Cerebellar nuclear complex (tissue), 1 donor: Measurements from ENCODE around the gene GIT2.
"Not testable (repeated sequence)": the region's sequence is repeated elsewhere in the genome, so short reads cannot be mapped to it uniquely, and the experiment has no call there.

Source experiments
- DNase-seq, 2 experiments: peaks; one replicate each; lab custom pipeline; 2025; lab: John Stamatoyannopoulos, UW

GIT2 gene

DNA sequence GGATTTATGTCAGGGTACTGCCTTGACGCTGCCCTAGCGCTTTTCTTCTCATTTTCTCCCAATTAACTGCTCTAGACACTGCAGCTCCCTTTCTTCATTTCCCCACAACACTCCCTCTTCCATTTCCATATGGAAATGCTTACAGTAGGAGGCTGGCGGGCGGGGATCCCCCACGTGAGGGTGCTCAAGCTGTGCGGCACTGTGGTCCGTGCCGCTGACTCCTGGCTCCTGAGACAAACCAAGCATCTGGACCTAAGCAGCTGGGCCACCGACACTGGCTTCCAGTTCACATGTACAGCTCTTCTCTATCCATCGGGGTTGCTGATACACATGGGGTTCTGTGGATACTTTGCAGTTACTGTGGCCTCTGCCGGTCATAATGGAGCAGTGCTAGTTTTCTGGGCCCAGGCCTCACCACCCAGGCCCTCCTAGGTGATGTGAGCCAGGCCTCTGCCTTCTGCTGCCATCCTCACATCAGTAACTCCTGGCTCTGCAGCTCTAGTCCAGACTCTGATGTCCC lies 75.8 kb downstream of the GIT2 start:
- DNase-seq: no peak

DNA sequence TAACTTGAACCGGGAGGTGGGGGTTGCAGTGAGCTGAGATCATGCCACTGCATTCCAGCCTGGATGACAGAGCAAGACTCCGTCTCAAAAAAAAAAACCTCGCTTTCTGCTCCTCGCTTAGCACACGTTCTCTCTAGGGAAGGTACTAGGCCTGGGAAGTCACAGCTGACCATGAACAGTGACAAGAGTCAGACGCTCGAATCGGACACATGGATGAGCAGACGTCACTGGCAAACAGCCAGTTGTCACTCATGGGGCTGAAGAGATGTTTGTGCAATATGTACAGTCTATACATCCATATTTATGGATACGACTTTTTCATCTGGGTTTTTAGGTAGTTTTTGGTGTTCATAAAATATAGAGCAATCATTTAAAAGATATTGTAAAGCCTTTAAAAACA lies 76.7 kb downstream of the GIT2 start:
- DNase-seq: no peak

DNA sequence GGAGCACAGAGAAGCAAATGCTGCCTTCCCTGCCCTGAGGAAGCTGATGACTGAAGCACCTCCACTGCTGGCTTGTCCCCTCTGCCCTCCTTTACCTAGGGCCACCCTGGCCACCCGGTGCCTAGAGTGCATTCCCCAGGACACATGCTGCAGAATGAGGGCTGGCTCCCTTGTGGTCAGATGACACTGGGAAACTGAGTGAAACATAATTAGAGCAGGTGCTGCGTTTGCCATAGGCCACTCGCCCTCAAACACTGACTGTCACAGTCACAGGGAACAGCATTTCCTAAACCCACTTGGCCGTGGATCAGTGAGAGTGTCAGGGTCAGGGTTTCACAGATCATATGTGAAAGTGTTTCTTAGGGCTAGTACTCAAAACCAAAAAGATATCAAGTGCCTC lies 80.1 kb downstream of the GIT2 start:
- no peak for DNase-seq

DNA sequence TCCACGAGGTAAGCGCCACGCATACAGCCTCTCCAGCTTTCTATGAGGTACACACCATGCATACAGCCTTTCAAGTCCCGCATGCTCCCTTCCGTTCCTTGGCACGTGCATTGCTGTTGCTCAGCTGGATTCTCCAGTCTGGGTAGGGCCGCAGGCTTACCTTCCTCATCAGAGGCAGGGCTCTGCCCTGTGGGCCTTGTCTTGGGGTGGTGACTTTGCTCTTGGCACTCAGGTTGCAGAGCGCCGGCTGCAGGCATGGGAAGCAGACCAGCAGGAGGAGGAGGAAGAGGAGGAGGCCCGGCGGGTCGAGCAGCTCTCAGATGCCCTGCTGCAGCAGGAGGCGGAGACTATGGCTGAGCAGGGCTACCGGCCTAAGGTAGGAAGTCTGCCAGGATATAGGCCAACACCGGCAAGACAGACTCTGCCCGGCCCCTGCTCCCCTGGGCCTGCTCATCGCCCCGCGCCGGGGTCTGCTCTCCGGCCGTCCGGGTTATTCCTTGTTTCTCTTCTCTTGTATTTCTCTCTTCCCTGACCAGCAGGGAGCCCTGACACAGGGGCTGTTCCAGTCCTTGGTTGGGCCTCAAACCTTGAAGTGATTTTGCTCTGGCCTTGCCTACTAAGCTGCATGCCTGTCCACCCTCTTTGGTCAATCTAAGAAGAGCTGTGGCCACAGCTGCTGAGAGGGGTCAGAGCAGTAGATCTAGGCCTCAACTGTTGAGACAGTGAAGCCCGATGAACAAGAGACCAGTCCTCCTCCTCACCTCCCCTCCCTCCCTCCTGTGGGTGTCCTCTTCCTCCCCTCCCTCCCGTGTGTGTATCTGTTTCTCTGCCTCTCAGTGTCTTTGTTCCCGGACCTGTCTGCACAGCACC lies 80.8 kb downstream of the GIT2 start:
- DNase-seq: no peak

DNA sequence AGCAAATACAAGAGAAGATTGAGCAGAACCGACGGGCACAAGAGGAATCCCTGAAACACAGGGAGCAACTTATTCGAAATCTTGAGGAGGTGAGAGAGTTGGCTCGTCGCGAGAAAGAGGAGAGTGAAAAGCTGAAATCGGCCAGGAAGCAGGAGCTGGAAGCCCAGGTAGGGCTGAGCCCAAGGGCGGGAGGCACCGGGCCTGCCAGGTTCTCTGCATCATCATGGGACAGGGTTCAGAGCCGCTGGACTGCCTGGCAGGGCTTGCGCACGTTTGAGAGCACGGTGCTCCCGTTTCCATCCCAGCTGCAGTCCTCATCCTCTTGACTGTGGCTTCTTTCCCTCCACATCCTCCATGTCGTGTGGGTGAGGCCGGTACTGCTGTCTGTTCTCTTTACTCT lies 81.7 kb downstream of the GIT2 start:
- DNase-seq: no peak

DNA sequence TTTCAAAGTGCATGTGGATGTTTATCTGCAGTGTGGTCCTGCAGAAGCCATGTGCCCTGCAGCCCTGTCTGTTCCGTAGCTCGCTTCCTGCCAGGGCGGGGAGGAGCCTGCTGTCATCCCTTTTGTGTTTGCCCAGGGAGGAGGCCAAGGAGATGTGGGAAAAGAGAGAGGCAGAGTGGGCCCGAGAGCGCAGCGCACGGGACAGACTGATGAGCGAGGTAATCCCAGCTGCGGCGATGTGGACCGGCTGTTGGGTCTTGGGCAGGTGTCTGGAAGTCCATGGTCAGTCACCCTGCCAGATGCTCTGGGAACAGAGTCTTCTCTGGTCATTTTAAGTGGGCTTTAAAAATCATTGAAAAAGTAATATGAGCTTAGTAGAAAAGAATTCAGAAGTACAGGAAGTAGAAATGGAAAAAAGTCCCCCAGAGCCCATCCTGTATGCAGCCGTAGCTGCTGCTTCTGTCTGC lies 83.3 kb downstream of the GIT2 start:
- no peak for DNase-seq

DNA sequence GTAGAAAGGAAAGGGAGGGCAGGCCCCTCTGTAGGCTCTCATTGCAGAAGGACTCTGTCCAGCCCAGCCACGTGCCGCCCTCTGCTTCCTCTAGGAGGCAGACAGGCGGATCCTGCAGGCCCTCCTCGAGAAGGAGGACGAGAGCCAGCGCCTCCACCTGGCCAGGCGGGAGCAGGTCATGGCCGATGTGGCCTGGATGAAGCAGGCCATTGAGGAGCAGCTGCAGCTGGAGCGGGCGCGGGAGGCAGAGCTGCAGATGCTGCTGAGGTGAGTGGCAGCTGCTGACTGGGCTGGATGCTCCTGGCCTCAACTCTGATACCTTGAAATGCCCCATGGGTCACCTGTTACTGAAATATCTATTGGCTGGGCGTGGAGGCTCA lies 85.2 kb downstream of the GIT2 start:
- DNase-seq: no peak

DNA sequence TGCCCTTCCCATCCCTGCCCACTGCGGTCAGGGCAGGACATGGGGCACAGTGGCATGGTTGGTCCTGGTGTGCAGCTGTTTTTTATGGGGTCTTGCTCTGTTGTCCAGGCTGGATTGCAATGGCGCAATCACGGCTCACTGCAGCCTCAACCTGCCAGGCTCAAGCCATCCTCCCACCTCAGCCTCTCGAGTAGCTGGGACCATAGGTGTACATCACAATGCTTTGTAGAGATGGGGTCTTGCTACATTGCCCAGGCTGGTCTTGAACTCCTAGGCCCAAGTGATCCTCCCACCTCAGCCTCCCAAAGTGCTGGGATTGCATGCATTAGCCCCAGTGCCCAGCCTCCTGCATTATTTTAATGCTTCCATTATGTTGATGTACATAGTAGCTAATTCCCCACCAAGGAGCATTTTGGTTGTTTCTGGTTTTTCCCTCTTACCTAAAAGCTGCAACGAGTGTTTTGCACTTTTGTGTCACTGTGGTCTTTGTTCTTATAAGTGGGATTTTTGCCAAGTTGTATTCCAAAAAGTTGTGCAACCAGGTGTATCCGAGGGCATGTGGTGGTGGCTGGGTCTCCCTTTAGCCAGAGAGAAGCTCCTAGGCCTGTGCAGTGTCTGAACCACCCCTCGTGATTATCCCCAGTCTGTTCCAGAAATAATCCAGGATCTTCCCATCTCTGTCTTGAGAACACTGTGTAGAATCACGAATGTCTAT lies 85.8 kb downstream of the GIT2 start:
- DNase-seq: no peak

DNA sequence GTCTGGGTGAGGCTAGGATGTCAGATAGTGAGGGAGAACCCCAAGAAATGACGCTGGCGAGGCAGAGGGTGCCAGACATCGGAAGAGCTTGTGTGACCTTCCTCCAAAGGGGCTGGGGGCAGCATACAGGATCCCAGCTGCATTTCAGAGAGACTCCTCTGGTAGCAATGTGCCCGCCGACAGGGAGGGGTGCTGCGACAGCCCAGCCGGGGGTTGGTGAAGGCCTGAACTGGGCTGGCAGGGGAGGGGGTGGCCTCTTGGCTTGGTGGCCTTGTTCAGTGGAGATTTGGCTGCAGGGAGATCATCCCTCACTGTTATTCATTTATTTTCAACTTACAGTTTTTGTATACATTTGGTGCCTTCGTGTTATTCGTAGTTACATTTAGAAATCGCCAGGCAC lies 90.9 kb downstream of the GIT2 start:
- no peak for DNase-seq

DNA sequence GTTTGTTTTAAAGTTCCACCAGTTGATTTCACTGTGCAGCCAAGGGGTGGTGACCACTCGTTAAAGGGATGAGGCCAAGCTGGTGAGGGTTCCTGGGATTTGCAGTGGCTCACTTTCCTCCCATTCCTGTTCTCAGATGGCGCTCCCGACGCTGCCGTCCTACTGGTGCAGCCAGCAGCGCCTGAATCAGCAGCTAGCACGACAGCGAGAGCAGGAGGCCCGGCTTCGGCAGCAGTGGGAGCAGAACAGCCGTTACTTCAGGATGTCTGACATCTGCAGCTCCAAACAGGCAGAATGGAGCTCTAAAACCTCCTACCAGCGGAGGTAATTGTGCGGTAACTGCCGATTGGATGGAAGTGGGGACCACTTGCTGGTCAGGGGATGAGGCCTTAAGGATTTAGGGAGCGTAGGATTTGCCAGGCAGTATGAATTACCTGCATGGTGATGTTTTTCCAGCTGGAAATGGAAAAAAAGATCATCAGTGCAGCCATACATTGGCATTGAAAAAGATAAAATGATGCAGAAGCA lies 93.2 kb downstream of the GIT2 start:
- no peak for DNase-seq

DNA sequence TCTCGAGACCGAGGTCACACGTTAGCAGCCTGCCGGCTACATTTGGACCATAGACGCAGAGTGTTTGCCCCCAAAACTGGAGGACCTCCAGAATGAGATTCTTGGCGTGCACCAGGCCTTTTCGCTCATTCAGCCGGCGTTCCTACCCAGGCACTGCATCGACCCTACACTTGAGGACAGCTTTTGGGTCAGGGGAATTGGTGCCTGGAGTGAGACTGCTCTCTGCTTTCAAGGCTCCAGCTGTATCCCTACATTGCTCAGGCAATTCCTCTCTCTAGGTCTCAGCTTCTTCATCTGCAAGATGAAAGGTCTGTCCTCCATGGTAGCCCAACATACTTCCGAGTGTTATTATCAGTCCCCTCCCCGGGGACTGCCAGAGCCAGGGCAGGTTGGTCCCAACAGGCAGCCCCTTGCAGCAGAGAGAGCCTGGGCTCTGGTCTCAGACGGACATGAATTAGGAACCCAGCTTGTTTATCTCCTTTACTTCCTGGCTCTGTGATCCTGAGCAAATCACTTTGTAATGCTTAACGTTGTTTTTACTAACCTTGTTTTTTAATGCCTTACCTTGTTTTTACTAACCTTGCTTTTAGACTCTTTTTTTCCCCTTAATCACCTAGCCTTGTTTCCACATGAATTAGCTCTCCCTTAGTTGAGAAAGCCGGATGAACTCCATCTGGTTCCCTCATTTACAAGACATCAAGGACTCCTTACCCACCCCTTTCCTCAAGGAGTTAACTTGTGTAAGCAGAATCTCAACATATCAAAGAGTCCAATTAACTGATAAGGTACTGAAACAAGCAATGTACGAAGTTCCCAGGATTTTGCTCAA lies 95.2 kb downstream of the GIT2 start:
- no peak for DNase-seq

DNA sequence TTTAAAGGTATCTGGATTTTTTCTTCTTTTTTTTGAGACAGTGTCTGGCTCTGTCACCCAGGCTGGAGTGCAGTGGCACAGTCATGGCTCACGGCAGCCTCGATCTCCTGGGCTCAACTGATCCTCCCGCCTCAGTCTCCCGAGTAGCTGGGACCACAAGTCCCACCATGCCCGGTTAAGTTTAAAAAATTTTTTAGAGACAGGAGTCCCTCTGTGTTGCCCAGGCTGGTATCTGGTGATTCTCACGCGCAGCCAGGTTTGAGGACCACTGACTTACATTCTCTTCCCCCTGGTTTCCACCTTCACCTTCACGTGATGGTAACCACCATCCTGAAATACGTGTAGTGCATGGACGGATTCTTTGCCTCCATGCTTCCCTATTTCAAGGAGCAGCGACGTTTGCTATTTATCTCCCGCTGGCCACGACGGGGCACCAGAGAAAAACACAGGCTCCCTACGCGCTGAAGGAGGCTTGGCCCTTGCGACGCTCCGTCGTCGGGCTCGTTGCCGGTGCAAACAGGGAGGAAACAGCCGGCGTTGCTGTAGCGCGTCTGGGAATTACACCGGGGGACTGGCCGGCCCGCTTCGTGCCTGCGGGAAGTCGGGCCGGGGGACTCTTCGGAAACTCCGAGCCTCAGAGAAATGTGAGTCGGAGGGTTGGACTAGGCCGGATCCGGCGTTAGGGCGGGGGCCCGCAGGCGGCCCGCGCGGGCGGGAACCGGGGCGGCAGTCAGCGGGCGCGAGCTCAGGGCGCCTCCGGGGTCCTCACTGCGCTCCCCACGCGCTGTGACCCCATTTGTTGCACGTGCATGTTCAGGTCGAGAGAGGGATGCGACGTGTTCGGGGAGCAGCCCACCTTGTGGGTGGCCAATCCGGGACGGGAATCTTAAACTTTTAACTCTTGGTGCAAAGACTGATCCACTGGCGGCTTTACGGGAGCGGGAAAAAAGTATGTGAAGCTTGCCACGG lies 96.1 kb downstream of the GIT2 start, which contains the start of gene TCHP:
Gene TCHP, plus strand, starts transcription at position 492 of the 969 bp plus-strand sequence. CDS start 2,753 bp downstream, outside the sequence.
- DNase-seq: peak; percentile 9 to 52

DNA sequence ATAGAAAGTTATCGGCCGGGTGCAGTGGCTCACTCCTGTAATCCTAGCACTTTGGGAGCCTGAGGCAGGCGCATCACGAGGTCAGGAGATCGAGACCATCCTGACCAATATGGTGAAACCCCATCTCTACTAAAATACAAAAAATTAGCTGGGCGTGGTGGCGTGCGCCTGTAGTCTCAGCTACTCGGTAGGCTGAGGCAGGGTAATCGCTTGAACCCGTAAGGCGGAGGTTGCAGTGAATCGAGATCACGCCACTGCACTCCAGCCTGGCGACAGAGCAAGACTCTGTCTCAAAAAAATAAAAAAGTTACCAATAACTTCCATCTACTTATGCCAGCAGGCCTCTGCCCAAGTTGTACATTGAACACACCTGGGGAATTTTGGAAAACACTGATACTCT lies 96.8 kb downstream of the GIT2 start:
- DNase-seq: not testable (repeated sequence)

DNA sequence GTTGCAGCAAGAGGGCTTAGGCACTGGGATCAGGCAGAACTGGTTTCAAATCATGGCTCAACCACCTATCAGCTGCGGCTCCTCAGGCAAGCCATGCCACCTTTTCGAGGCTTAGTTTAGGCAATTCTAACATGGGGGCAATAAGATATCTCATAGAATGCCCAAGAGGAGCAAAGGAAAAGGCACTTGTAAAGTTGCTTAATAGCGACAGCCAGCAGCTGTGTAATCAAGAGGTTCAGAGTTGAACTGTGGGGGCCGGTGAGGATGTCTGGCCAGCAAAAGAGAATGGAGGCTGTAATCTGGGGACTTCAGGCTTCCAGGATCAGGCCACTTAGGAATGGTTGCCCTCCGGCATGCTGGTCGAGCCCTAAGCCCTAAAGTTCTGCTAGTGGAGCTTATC lies 99.1 kb downstream of the GIT2 start:
- no peak for DNase-seq

DNA sequence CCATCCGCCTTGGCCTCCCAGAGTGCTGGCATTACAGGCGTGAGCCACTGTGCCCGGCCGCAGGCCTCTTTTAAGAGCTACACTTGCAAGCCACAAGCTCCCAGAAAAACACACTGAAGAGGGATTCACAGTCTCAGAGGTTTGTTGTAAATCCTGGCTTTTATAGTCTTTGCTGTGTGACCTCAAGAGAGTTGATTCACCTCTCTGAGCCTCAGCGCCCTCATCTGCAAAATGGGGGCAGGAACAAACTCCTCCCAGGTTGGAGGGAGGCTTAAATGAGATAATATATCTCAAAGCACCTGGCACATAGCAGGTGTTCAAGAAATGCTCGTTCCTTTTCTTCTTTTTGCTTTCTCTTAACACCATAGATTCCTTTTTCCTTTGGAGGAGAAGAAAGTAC lies 100.0 kb downstream of the GIT2 start:
- no peak for DNase-seq

DNA sequence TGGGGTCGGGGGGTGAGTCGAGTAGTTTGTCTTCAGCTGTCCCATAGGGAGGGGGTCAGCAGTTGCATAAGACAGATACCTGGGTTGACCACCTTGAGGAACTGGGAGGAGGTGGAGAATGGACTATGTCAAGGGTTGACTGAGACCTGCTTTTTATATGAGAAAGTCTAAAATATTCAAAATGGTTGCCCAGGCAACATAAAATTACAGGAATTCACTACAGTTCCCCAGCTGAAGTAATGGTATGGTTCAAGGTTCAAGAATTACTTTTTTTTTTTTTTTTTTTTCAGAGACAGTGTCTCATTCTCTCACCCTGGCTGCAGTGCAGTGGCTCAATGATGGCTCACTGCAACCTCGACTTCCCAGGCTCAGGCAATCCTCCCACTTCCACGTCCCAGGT lies 101.2 kb downstream of the GIT2 start:
- DNase-seq: no peak

DNA sequence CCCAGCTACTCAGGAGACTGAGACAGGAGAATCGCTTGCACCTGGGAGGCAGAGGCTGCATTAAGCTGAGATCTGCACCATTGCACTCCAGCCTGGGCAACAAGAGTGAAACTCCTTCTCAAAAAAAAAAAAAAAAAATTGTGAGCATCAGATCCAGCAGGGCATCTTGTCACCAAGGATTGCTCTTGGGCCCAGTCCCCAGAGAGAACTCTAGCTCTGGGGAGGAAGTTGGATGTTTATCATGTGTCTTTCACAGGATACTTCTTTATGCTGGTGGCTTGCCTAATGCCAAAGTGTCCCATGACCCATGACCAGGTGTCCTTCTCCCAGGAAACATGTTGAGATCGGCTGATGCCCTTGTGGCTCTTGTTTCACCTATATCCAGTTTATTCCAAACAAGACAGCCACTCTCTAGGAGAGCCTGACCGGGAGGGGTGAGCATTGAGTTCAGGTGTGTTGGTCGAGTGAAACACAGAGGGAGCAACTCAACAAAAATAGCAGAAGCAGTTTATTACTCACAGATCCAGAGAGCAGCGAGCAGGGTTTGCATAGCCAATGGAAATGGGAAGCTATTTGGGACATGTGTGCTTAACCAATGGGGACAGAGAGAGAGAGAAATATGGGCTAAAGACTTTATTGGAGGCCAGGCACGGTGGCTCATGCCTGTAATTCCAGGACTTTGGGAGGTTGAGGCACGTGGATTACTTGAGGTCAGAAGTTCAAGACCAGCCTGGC lies 102.7 kb downstream of the GIT2 start:
- no peak for DNase-seq

DNA sequence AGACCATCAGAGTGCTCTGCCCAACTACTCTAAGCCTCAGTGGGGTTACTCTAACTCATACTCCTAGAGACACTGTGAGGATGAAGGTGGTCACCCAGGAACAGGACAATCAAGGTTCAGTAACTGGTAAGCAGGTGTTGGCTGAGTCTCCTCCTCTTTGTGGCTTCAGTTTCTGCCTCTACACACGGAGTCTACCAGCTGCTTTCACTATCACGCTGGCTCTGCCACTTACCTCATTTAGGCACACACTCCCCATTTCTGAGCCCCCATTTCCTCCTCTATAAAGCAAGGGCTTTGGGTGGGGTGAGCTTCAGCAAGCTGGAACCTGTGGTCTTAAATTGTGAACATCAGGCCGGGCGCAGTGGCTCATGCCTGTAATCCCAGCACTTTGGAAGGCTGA lies 103.4 kb downstream of the GIT2 start:
- no peak for DNase-seq

DNA sequence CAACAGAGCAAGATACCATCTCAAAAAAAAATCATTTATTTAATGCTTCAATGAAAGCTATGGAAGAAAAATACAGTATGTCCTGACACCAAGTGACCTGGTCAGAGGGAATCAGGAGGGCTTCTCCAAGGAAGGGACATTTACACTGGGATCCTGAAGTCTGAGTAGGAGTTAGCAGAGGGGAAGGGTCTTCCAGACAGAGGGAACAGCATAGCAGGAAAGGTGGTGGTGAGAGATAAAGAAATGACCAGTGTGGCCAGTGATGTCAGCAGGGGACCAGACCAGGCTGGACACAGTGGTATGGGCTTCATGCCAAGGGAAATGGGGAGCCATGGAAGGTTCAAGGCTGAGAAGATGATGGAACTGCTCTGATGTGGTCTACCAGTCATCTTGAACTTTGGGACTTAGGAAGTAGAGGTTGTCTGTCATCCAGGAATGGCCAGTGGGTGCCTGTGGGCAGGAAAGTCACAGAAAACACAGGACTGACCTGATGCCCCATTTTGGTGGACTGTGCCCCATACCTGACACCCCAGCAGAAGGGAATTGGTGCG lies 103.9 kb downstream of the GIT2 start:
- DNase-seq: no peak

DNA sequence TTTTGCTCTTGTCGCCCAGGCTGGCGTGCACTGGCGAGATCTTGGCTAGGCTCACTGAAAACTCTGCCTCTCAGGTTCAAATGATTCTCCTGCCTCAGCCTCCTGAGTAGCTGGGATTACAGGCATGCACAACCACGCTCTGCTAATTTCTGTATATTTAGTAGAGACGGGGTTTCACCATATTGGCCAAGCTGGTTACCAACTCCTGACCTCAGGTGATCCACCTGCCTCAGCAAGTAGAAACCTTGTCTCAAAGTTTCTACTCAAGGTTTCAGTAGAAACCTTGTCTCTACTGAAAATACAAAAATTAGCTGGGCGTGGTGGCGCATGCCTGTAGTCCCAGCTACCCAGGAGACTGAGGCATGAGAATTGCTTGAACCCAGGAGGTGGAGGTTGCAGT lies 104.4 kb downstream of the GIT2 start:
- not testable (repeated sequence) for DNase-seq
